ENCODE results near the gene SHC4.

SHC4 gene

GRCh38 chr15:48963524-48964113 lies at the start of gene SHC4:
Gene SHC4, minus strand, starts transcription at chr15:48963919. Its CDS starts 904 bp downstream, at chr15:48963015.
- Histone ChIP-seq H3K27me3 (ENCODE audit: control insufficient read depth, insufficient read depth, low read length) (peaks cover 10% of the 10 kb centered on the region; the same call in 1 of the 2 replicates), H3K27ac (ENCODE audit: low read length) (no peak within 1 kb of the TSS), H3K4me3 (ENCODE audit: low read length) (peak within 1 kb of the TSS; percentile 55; the same call in 1 of the 2 replicates), H3K4me1 (ENCODE audit: control insufficient read depth, insufficient read depth, low read length) (no peaks in the 10 kb centered on the region), H3K36me3 (ENCODE audit: control insufficient read depth, insufficient read depth, low read length) (no peaks in the 10 kb centered on the region), H3K9me3 (ENCODE audit: control insufficient read depth, insufficient read depth, low read length) (no peaks in the 10 kb centered on the region)
- DNase-seq (ENCODE audit: low read depth, low spot score) = no peak
- no CpG with 5 or more reads among the region's 16 CpGs for WGBS (ENCODE audit: insufficient coverage, insufficient read length)

- Histone ChIP-seq H3K27ac (ENCODE audit: low read length) (no peak overlapping the region), H3K27me3 (ENCODE audit: control insufficient read depth, insufficient read depth, low read length) (no peaks in the 10 kb centered on the region), H3K4me3 (ENCODE audit: low read length) (no peak overlapping the region), H3K4me1 (ENCODE audit: control insufficient read depth, insufficient read depth, low read length) (no peaks in the 10 kb centered on the region), H3K36me3 (ENCODE audit: control insufficient read depth, insufficient read depth, low read length) (peaks cover 3% of the 10 kb centered on the region; the same call in 1 of the 2 replicates), H3K9me3 (ENCODE audit: control insufficient read depth, insufficient read depth, low read length) (no peaks in the 10 kb centered on the region)
- no CpG with 5 or more reads among the region's 2 CpGs for WGBS (ENCODE audit: insufficient coverage, insufficient read length)
- no peak for DNase-seq (ENCODE audit: low read depth, low spot score)
Observed at GRCh38 chr15:48999314-48999713, 35.6 kb upstream of the SHC4 start.

GRCh38 chr15:48996276-48996675 lies 32.6 kb upstream of the SHC4 start:
- no peaks in the 10 kb centered on the region for H3K27me3 ChIP-seq (ENCODE audit: control insufficient read depth, insufficient read depth, low read length)
- H3K27ac ChIP-seq (ENCODE audit: low read length) = no peak overlapping the region
- H3K36me3 ChIP-seq (ENCODE audit: control insufficient read depth, insufficient read depth, low read length) = peaks cover 6% of the 10 kb centered on the region
- no peak overlapping the region for H3K4me3 ChIP-seq (ENCODE audit: low read length)
- no peak for DNase-seq (ENCODE audit: low read depth, low spot score)
- no peaks in the 10 kb centered on the region for H3K4me1 ChIP-seq (ENCODE audit: control insufficient read depth, insufficient read depth, low read length)
- no CpG with 5 or more reads among the region's 2 CpGs for WGBS (ENCODE audit: insufficient coverage, insufficient read length)
- no peaks in the 10 kb centered on the region for H3K9me3 ChIP-seq (ENCODE audit: control insufficient read depth, insufficient read depth, low read length)

- no peak overlapping the region for H3K27ac ChIP-seq (ENCODE audit: low read length)
- no peaks in the 10 kb centered on the region for H3K27me3 ChIP-seq (ENCODE audit: control insufficient read depth, insufficient read depth, low read length)
- H3K9me3 ChIP-seq (ENCODE audit: control insufficient read depth, insufficient read depth, low read length) = no peaks in the 10 kb centered on the region
- peaks cover 6% of the 10 kb centered on the region for H3K36me3 ChIP-seq (ENCODE audit: control insufficient read depth, insufficient read depth, low read length)
- no peaks in the 10 kb centered on the region for H3K4me1 ChIP-seq (ENCODE audit: control insufficient read depth, insufficient read depth, low read length)
- H3K4me3 ChIP-seq (ENCODE audit: low read length) = no peak overlapping the region
- DNase-seq (ENCODE audit: low read depth, low spot score) = no peak
Observed at GRCh38 chr15:48993380-48993779, 29.7 kb upstream of the SHC4 start.

GRCh38 chr15:48992545-48992944 lies 28.8 kb upstream of the SHC4 start:
- Histone ChIP-seq H3K27ac (ENCODE audit: low read length) (no peak overlapping the region), H3K9me3 (ENCODE audit: control insufficient read depth, insufficient read depth, low read length) (no peaks in the 10 kb centered on the region), H3K36me3 (ENCODE audit: control insufficient read depth, insufficient read depth, low read length) (peaks cover 6% of the 10 kb centered on the region), H3K4me3 (ENCODE audit: low read length) (no peak overlapping the region), H3K4me1 (ENCODE audit: control insufficient read depth, insufficient read depth, low read length) (no peaks in the 10 kb centered on the region), H3K27me3 (ENCODE audit: control insufficient read depth, insufficient read depth, low read length) (no peaks in the 10 kb centered on the region)
- DNase-seq (ENCODE audit: low read depth, low spot score) = no peak
- WGBS (ENCODE audit: insufficient coverage, insufficient read length) = no CpG with 5 or more reads among the region's 1 CpG

- no peak for DNase-seq (ENCODE audit: low read depth, low spot score)
- Histone ChIP-seq H3K27ac (ENCODE audit: low read length) (no peak overlapping the region), H3K36me3 (ENCODE audit: control insufficient read depth, insufficient read depth, low read length) (peaks cover 6% of the 10 kb centered on the region), H3K4me3 (ENCODE audit: low read length) (no peak overlapping the region), H3K27me3 (ENCODE audit: control insufficient read depth, insufficient read depth, low read length) (no peaks in the 10 kb centered on the region), H3K4me1 (ENCODE audit: control insufficient read depth, insufficient read depth, low read length) (no peaks in the 10 kb centered on the region), H3K9me3 (ENCODE audit: control insufficient read depth, insufficient read depth, low read length) (no peaks in the 10 kb centered on the region)
- WGBS (ENCODE audit: insufficient coverage, insufficient read length) = no CpG with 5 or more reads among the region's 6 CpGs
Observed at GRCh38 chr15:48992096-48992495, 28.4 kb upstream of the SHC4 start.

- no peak for DNase-seq (ENCODE audit: low read depth, low spot score)
- H3K9me3 ChIP-seq (ENCODE audit: control insufficient read depth, insufficient read depth, low read length) = no peaks in the 10 kb centered on the region
- no peak overlapping the region for H3K4me3 ChIP-seq (ENCODE audit: low read length)
- peaks cover 3% of the 10 kb centered on the region for H3K36me3 ChIP-seq (ENCODE audit: control insufficient read depth, insufficient read depth, low read length)
- H3K27me3 ChIP-seq (ENCODE audit: control insufficient read depth, insufficient read depth, low read length) = no peaks in the 10 kb centered on the region
- no peaks in the 10 kb centered on the region for H3K4me1 ChIP-seq (ENCODE audit: control insufficient read depth, insufficient read depth, low read length)
- 100% methylated on average over 1 of the region's 1 CpG for WGBS (ENCODE audit: insufficient coverage, insufficient read length)
- no peak overlapping the region for H3K27ac ChIP-seq (ENCODE audit: low read length)
Observed at GRCh38 chr15:48989170-48989569, 25.5 kb upstream of the SHC4 start.

GRCh38 chr15:48987142-48987541 lies 23.4 kb upstream of the SHC4 start:
- H3K4me1 ChIP-seq (ENCODE audit: control insufficient read depth, insufficient read depth, low read length) = no peaks in the 10 kb centered on the region
- no peaks in the 10 kb centered on the region for H3K9me3 ChIP-seq (ENCODE audit: control insufficient read depth, insufficient read depth, low read length)
- no peak for DNase-seq (ENCODE audit: low read depth, low spot score)
- peaks cover 1% of the 10 kb centered on the region for H3K36me3 ChIP-seq (ENCODE audit: control insufficient read depth, insufficient read depth, low read length)
- H3K4me3 ChIP-seq (ENCODE audit: low read length) = no peak overlapping the region
- no peak overlapping the region for H3K27ac ChIP-seq (ENCODE audit: low read length)
- no peaks in the 10 kb centered on the region for H3K27me3 ChIP-seq (ENCODE audit: control insufficient read depth, insufficient read depth, low read length)

GRCh38 chr15:48986240-48986639 lies 22.5 kb upstream of the SHC4 start:
- WGBS (ENCODE audit: insufficient coverage, insufficient read length) = no CpG with 5 or more reads among the region's 5 CpGs
- no peak for DNase-seq (ENCODE audit: low read depth, low spot score)
- Histone ChIP-seq H3K27me3 (ENCODE audit: control insufficient read depth, insufficient read depth, low read length) (no peaks in the 10 kb centered on the region), H3K9me3 (ENCODE audit: control insufficient read depth, insufficient read depth, low read length) (no peaks in the 10 kb centered on the region), H3K4me1 (ENCODE audit: control insufficient read depth, insufficient read depth, low read length) (no peaks in the 10 kb centered on the region), H3K4me3 (ENCODE audit: low read length) (no peak overlapping the region), H3K27ac (ENCODE audit: low read length) (no peak overlapping the region), H3K36me3 (ENCODE audit: control insufficient read depth, insufficient read depth, low read length) (no peaks in the 10 kb centered on the region)

GRCh38 chr15:48985516-48985915 lies 21.8 kb upstream of the SHC4 start:
- Histone ChIP-seq H3K9me3 (ENCODE audit: control insufficient read depth, insufficient read depth, low read length) (no peaks in the 10 kb centered on the region), H3K27me3 (ENCODE audit: control insufficient read depth, insufficient read depth, low read length) (no peaks in the 10 kb centered on the region), H3K36me3 (ENCODE audit: control insufficient read depth, insufficient read depth, low read length) (no peaks in the 10 kb centered on the region), H3K4me1 (ENCODE audit: control insufficient read depth, insufficient read depth, low read length) (no peaks in the 10 kb centered on the region), H3K4me3 (ENCODE audit: low read length) (no peak overlapping the region), H3K27ac (ENCODE audit: low read length) (no peak overlapping the region)
- no CpG with 5 or more reads among the region's 3 CpGs for WGBS (ENCODE audit: insufficient coverage, insufficient read length)
- DNase-seq (ENCODE audit: low read depth, low spot score) = no peak

- Histone ChIP-seq H3K27me3 (ENCODE audit: control insufficient read depth, insufficient read depth, low read length) (no peaks in the 10 kb centered on the region), H3K9me3 (ENCODE audit: control insufficient read depth, insufficient read depth, low read length) (no peaks in the 10 kb centered on the region), H3K36me3 (ENCODE audit: control insufficient read depth, insufficient read depth, low read length) (no peaks in the 10 kb centered on the region), H3K27ac (ENCODE audit: low read length) (no peak overlapping the region), H3K4me3 (ENCODE audit: low read length) (no peak overlapping the region), H3K4me1 (ENCODE audit: control insufficient read depth, insufficient read depth, low read length) (no peaks in the 10 kb centered on the region)
- WGBS (ENCODE audit: insufficient coverage, insufficient read length) = no CpG with 5 or more reads among the region's 4 CpGs
- DNase-seq (ENCODE audit: low read depth, low spot score) = no peak
Observed at GRCh38 chr15:48984811-48985352, 21.2 kb upstream of the SHC4 start.
